OCI-LY1 (cell line): Measurements from ENCODE around the gene CWC25.

Source experiments
- H2AFZ ChIP-seq: fragments of 200-600 bp; sonication (generic), shearing (Covaris generic); 2 replicates; pipeline ENCODE4 v1.6.0; 2014; ENCODE audit warnings: antibody characterized with exemption, mild to moderate bottlenecking, low read length
- H3F3A ChIP-seq: fragments of 200-600 bp; sonication (generic), shearing (Covaris generic); 2 replicates; pipeline ENCODE4 v1.6.0; 2014; ENCODE audit warnings: mild to moderate bottlenecking, antibody characterized with exemption, low read length, moderate library complexity; ENCODE audit not compliant: insufficient read depth
- H3K27ac ChIP-seq: fragments of 200-600 bp; sonication (generic); 2 replicates; pipeline ENCODE4 v1.5.1; 2014; ENCODE audit warnings: low read length, mixed run types, mild to moderate bottlenecking, low read depth; ENCODE audit not compliant: poor library complexity, severe bottlenecking
- H3K27me3 ChIP-seq: fragments of 200-600 bp; sonication (generic); 2 replicates; pipeline ENCODE4 v1.6.0; 2014; ENCODE audit warnings: antibody characterized with exemption, mild to moderate bottlenecking, low read length, moderate library complexity; ENCODE audit not compliant: insufficient read depth
- H3K36me3 ChIP-seq: fragments of 200-600 bp; sonication (generic); 2 replicates; pipeline ENCODE4 v1.6.1; 2014; ENCODE audit warnings: mild to moderate bottlenecking, antibody characterized with exemption, low read length, moderate library complexity, mixed read lengths; ENCODE audit not compliant: insufficient read depth
- H3K4me1 ChIP-seq: fragments of 200-600 bp; sonication (generic); 2 replicates; pipeline ENCODE4 v1.5.1; 2014; ENCODE audit warnings: mild to moderate bottlenecking, low read length, moderate library complexity; ENCODE audit not compliant: insufficient read depth, severe bottlenecking
- H3K4me2 ChIP-seq: fragments of 200-600 bp; sonication (generic), shearing (Covaris generic); 2 replicates; pipeline ENCODE4 v1.6.1; 2014; ENCODE audit warnings: low read length
- H3K4me3 ChIP-seq: fragments of 200-600 bp; sonication (generic); 2 replicates; pipeline ENCODE4 v1.5.1; 2014; ENCODE audit warnings: low read length, low read depth, mild to moderate bottlenecking, mixed read lengths; ENCODE audit not compliant: poor library complexity, severe bottlenecking
- H3K79me2 ChIP-seq: fragments of 200-600 bp; shearing (Covaris generic); 2 replicates; pipeline ENCODE4 v1.6.1; 2016; ENCODE audit warnings: mixed run types, low read length, mixed read lengths; ENCODE audit not compliant: insufficient read depth
- H3K9ac ChIP-seq: fragments of 200-600 bp; sonication (generic), shearing (Covaris generic); 2 replicates; pipeline ENCODE4 v1.6.1; 2014; ENCODE audit warnings: mild to moderate bottlenecking, low read length, mixed read lengths
- H3K9me2 ChIP-seq: fragments of 200-600 bp; sonication (generic), shearing (Covaris generic); 2 replicates; pipeline ENCODE4 v1.6.1; 2014; ENCODE audit warnings: low read depth, mild to moderate bottlenecking, low read length, mixed read lengths
- H3K9me3 ChIP-seq: fragments of 200-600 bp; shearing (Covaris generic); 2 replicates; pipeline ENCODE4 v1.6.1; 2014; ENCODE audit warnings: low read length, mixed read lengths
- H4K20me1 ChIP-seq: fragments of 200-600 bp; sonication (generic), shearing (Covaris generic); 2 replicates; pipeline ENCODE4 v1.6.0; 2016; ENCODE audit warnings: mild to moderate bottlenecking, low read length; ENCODE audit not compliant: insufficient read depth
- CTCF ChIP-seq: fragments of 200-600 bp; sonication (generic), shearing (Covaris generic); IDR thresholded peaks from 2 replicates; pipeline ENCODE4 v1.5.1; 2017; ENCODE audit warnings: mild to moderate bottlenecking, antibody characterized with exemption, low read length, moderate library complexity, mixed read lengths
- EZH2 ChIP-seq: fragments of 200-600 bp; sonication (generic), shearing (Covaris generic); IDR thresholded peaks from 2 replicates; pipeline ENCODE4 v1.8.0; 2017; ENCODE audit warnings: borderline replicate concordance, mixed run types, mild to moderate bottlenecking, antibody characterized with exemption, low read length, moderate library complexity, mixed read lengths

The CWC25 gene

DNA sequence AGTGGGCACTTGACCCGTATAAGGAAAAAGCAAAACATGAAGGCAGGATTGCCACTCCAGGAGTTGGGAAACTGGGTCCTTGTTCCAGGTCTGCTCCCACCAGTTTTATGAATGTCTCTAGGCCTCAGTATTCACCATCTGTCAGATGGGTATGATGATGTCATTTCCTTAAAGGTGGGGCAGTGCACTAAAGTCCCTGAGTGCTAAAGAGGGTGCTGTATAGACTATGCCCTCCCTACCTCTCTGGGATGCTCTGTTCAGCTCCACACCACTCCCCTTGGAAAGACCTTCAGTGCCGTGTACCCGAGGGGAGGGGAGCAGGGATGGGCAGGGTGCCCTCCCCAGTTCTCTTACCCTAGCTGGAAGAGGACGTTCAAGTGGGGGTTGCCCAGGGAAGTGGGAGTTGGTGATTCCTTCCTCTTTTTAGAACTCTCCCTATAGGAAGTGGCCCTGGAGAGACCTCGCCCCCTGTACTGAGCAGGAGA lies 46.9 kb upstream of the CWC25 start:
- H3K9ac ChIP-seq: peak overlapping the region; percentile 91
- no peaks in the 10 kb centered on the region for H3K9me3 ChIP-seq
- H3K9me2 ChIP-seq: no peaks in the 10 kb centered on the region
- no peaks in the 10 kb centered on the region for H4K20me1 ChIP-seq
- H3K36me3 ChIP-seq: peaks cover 4% of the 10 kb centered on the region; the same call in 1 of the 2 replicates
- no peak for TF ChIP-seq EZH2
- no peak for TF ChIP-seq CTCF
- H2AFZ ChIP-seq: no peak overlapping the region
- peak overlapping the region; percentile 93 for H3K4me3 ChIP-seq
- H3K27me3 ChIP-seq: no peaks in the 10 kb centered on the region
- peak overlapping the region; percentile 87 for H3K27ac ChIP-seq
- H3K79me2 ChIP-seq: peaks cover 45% of the 10 kb centered on the region
- H3K4me1 ChIP-seq: peaks cover 68% of the 10 kb centered on the region
- peak overlapping the region; percentile 90 for H3K4me2 ChIP-seq
- H3F3A ChIP-seq: peaks cover 5% of the 10 kb centered on the region; the same call in 1 of the 2 replicates

GRCh38 chr17:38871247-38872015 lies 46.3 kb upstream of the CWC25 start:
- peak overlapping the region; percentile 90 for H3K4me2 ChIP-seq
- H3K4me1 ChIP-seq: peaks cover 65% of the 10 kb centered on the region
- H3K4me3 ChIP-seq: peak overlapping the region; percentile 93
- no peaks in the 10 kb centered on the region for H4K20me1 ChIP-seq
- TF ChIP-seq CTCF (peak; percentile 19; the same call in 1 of the 2 replicates), EZH2 (no peak)
- peak overlapping the region; percentile 91 for H3K9ac ChIP-seq
- H3K9me2 ChIP-seq: no peaks in the 10 kb centered on the region
- peaks cover 45% of the 10 kb centered on the region for H3K79me2 ChIP-seq
- no peak overlapping the region for H2AFZ ChIP-seq
- H3K27ac ChIP-seq: peak overlapping the region; percentile 87
- H3K9me3 ChIP-seq: no peaks in the 10 kb centered on the region
- H3K27me3 ChIP-seq: no peaks in the 10 kb centered on the region
- H3F3A ChIP-seq: peaks cover 5% of the 10 kb centered on the region; the same call in 1 of the 2 replicates
- H3K36me3 ChIP-seq: peaks cover 4% of the 10 kb centered on the region; the same call in 1 of the 2 replicates

DNA sequence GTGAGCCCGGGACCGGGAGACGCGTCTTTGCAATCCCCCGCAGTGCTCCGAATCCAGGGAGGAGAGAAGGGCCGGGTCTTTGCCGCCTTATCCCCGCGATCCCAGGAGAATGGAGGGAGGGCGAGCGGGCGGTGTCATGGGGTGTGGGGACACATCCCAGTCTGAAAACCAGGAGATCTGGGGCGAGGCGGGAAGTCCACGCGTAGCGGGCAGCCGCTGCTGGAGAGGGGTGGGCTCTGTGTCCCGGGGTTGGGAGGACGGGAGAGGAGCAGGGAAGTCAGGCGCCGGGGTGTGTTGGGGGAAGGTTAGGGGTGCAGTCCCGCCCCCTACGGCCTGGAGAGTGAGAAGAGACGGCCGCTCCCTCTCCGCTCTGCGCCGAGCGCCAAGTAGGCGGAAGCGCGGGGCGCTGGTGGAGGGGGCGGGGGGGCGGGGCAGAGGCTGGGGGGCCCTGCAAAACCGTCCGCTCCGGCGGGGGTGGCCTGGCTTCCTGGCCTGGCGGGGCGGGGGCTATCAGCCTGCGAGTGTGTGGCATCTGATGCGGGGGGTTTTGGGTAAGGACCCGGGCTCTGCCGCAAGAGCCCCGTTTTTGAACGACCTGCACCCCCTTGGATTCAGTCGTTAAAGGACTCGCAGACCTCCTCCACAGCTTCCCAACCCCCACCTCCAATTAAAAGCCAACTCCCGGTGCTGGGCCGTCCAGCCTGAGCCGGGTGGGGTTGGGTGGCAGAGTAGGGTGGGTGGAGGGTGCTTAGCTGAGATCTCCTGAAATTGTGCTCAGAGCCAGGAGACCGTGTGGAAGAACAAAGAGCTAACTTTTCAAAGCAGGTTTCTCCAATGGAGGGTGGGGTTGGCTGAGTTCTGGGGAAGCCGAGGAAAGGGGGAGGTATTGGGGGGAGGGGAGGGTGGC lies 45.4 kb upstream of the CWC25 start:
- H3K27me3 ChIP-seq: no peaks in the 10 kb centered on the region
- peak overlapping the region; percentile 91 for H3K9ac ChIP-seq
- H3K4me1 ChIP-seq: peaks cover 61% of the 10 kb centered on the region
- H3K9me3 ChIP-seq: no peaks in the 10 kb centered on the region
- H3K36me3 ChIP-seq: peaks cover 4% of the 10 kb centered on the region; the same call in 1 of the 2 replicates
- H4K20me1 ChIP-seq: no peaks in the 10 kb centered on the region
- H3K4me2 ChIP-seq: peak overlapping the region; percentile 90
- peak overlapping the region; percentile 93 for H3K4me3 ChIP-seq
- no peaks in the 10 kb centered on the region for H3K9me2 ChIP-seq
- H3F3A ChIP-seq: peaks cover 5% of the 10 kb centered on the region; the same call in 1 of the 2 replicates
- no peak overlapping the region for H2AFZ ChIP-seq
- peaks cover 40% of the 10 kb centered on the region for H3K79me2 ChIP-seq
- TF ChIP-seq CTCF (no peak), EZH2 (no peak)
- peak overlapping the region; percentile 87 for H3K27ac ChIP-seq
